Measurements from ENCODE around the gene MXD4.

MXD4 gene

DNA sequence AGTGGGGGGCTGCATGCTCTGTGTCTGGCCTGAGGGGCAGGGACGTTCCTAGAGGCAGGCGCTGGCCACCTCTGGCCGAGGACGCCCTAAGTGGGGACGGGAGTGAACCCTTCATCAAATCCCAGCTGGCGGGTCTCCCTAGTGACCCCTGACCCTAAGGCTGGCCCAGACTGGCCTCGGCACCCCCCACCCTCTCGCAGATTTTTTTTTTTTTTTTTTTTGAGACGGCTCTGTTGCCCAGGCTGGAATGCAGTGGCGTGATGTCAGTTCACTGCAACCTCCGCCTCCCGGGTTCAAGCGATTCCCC, 988 bp upstream of the MXD4 start:
- Mint-ChIP-seq H3K4me3 (peak overlapping the region; percentile 61), H3K9me3 (no peaks in the 10 kb centered on the region), H3K36me3 (no peaks in the 10 kb centered on the region), H3K27ac (peak overlapping the region; percentile 27), H3K27me3 (no peaks in the 10 kb centered on the region), H3K4me1 (peaks cover 4% of the 10 kb centered on the region)

DNA sequence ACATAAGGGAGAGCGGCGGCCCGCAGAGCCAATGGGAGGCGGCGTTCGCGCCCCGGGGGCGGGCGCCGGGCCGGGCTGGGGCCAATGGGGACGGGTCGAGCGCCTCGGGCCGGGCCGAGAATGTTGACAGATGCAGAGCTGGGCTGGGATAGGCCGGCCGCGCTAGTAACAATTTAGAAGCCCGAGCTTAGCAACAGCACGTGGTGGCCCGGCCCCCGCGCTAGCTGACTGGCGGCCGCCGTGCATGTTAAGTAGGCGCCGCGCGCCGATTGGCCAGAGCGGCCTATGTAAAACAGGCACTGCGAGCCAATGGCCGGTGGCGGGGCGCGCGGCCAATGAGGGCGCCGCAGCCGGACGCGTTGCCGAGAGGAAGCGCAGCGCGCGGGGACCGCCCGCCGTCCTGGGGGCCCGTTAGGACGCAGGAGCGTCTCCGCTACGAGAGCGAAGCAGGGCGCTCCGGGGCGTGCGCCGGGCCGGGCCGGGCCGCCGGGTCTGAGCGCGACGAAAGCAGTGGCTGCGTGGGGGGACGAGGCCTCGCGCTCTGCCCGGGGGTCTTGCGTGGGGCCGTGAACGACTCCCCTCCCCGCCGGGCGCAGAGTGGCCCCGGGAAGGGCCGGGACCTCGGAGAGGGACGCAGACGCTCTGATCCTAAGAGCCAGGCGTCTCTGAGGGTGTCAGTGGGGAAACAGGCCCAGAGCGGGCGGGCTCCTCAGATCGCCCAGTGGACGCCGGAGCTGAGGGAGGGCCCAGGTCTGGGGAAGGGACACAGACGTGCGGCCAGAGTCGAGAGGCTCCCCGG, 435 bp upstream of the MXD4 start:
- no peaks in the 10 kb centered on the region for H3K9me3 Mint-ChIP-seq
- no peaks in the 10 kb centered on the region for H3K36me3 Mint-ChIP-seq
- peaks cover 4% of the 10 kb centered on the region for H3K4me1 Mint-ChIP-seq
- H3K4me3 Mint-ChIP-seq = peak overlapping the region; percentile 72
- no peaks in the 10 kb centered on the region for H3K27me3 Mint-ChIP-seq
- H3K27ac Mint-ChIP-seq = peak overlapping the region; percentile 51

DNA sequence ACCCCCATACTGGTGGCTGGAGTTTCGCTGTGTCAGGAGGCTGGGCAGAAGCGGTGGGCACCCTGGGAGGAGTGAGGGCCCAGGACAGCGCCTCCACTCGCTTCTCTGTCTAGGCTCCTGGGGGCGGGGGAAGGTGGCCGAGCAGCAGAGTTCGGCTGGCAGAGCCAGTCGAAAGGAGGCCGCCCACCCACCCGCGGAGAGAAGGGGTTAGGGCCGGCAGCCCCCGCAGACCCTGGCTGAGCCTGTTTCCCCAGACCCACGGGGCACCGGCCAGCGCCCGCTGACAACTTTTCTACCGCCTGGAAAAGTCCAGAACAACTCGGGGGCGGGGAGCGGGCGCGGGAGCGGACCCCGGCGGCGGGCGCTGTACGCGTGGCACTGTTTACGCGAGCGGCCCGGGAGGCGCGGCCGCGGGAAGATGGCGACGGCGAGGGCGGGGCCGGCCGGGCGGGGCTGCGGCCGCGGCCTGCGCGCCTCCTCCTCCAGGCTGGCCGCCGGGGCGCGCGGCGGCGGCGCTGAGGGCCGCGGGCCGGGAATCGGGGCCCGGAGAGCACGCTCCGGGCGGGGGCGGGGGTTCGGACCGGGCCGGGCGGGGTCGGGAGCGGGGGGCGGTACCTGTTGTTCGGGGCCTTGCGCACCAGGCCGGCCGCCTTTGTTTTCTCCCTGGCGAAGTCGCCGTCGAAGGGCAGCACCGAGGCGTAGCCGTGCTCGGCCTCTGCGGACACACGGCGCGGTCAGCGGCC, 628 bp downstream of the MXD4 start:
- Mint-ChIP-seq H3K9me3 (no peaks in the 10 kb centered on the region), H3K36me3 (no peaks in the 10 kb centered on the region), H3K4me3 (peak overlapping the region; percentile 59), H3K4me1 (peaks cover 4% of the 10 kb centered on the region), H3K27me3 (no peaks in the 10 kb centered on the region), H3K27ac (no peak overlapping the region)

DNA sequence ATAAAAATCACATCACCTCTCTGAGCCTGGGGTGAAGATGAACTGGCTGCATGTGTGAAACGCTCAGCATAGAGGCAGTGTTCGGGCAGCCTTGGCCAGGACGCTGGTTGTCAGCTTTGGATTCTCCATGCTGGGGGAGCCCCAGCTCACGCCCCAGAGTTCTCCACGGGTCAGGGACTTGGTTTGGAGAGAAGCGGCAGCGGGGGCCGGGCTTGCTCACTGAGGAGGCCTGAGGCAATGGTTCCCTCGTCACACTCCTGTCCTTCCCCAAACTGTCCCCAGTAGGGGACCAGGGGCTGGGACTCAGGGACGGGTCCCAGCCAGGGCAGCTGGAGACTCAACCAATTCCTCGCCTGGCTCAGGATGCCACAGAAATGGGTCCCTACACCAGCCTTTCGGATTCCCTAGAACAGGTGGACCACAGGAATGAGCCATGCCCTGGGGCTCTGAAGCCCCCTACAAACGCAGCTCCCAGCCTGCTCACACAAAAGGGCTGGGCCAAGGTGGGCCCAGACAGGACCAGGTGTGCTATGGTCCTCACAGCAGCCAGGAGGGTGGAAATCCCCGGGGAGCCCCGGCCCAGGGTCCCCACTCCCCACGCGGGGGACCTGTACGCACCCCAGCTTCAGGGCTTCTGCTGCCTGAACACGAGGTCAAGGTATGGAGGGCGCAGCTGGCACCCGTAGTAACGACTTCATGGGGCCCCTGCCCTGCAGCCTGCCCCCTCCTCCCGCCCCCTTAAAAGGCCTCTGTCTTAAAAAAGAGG, 1.4 kb downstream of the MXD4 start:
- Mint-ChIP-seq H3K4me1 (peaks cover 4% of the 10 kb centered on the region), H3K27me3 (no peaks in the 10 kb centered on the region), H3K4me3 (peak overlapping the region; percentile 59), H3K36me3 (no peaks in the 10 kb centered on the region), H3K9me3 (no peaks in the 10 kb centered on the region), H3K27ac (no peak overlapping the region)

DNA sequence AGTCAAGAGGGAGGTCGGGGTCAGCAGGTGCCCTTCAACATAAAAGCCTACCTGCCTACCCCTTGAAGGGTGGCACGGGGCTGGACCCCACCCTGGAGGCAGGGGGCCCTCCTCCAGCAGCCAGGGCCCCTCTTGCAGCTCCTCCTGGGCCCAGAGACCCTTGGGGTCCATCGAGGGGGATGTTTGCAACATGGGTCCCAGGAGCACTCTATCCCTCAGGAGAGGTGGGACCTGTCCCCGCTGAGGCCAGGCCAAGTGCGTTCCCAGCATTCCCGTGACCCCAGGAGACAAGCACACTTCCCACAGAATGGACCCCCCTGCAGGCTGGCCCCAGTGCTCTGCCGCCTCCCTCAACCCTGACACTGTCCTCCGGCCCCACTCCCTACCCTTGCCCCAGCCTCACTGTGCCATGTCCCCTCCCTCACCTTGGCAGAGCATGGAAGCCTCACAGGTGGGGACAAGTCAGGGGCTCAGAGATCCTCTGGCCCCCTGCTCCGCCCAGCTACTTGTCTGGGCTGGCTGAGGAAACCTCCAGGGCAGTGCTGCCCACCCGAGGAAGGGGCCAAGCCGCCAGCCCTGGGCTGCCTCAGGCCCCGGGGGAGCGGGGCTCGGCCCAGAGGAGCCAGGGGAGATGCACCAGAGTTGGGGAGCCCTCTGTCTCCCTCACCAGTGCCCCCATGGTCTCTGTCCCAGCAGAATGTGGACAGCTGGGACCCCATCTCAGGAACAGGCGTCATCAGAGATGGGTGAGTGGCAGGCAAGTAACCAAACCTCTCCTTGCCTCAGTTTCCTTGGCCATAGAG, 2.2 kb downstream of the MXD4 start:
- no peak overlapping the region for H3K27ac Mint-ChIP-seq
- peaks cover 4% of the 10 kb centered on the region for H3K4me1 Mint-ChIP-seq
- no peaks in the 10 kb centered on the region for H3K36me3 Mint-ChIP-seq
- peak overlapping the region; percentile 44 for H3K4me3 Mint-ChIP-seq
- no peaks in the 10 kb centered on the region for H3K27me3 Mint-ChIP-seq
- H3K9me3 Mint-ChIP-seq = no peaks in the 10 kb centered on the region

DNA sequence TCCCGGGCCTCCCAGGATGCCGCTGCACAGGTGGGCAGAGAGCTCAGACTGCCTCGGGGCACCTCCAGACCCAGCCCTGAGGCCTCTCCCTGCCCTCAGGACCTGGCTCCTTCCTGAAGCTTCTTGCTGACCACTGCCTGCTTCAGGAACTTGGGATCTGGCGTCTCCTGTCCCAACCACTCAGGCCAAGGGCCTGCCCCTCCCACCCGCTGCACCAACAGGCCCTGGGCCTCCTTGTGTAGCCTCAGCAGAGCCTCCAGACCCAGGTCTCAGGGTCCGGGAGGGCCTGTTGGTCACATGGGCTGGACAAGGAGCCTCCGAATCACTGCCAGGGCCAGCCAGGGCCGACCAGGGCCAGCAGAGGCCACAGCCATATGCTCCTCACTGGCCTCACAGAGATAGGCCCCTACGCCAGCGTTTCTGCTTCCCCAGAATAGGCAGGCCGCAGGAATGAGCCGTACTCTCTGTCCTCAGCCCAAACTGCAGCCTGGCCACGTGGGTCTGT, 2.8 kb downstream of the MXD4 start:
- no peak overlapping the region for H3K4me3 Mint-ChIP-seq
- no peaks in the 10 kb centered on the region for H3K36me3 Mint-ChIP-seq
- H3K27ac Mint-ChIP-seq = no peak overlapping the region
- no peaks in the 10 kb centered on the region for H3K27me3 Mint-ChIP-seq
- H3K9me3 Mint-ChIP-seq = no peaks in the 10 kb centered on the region
- H3K4me1 Mint-ChIP-seq = peaks cover 10% of the 10 kb centered on the region

GRCh38 chr4:2258091-2259035, 3.5 kb downstream of the MXD4 start:
- H3K36me3 Mint-ChIP-seq = no peaks in the 10 kb centered on the region
- H3K27ac Mint-ChIP-seq = no peak overlapping the region
- H3K27me3 Mint-ChIP-seq = no peaks in the 10 kb centered on the region
- H3K4me3 Mint-ChIP-seq = no peak overlapping the region
- H3K4me1 Mint-ChIP-seq = peaks cover 10% of the 10 kb centered on the region
- H3K9me3 Mint-ChIP-seq = no peaks in the 10 kb centered on the region

GRCh38 chr4:2257361-2258081, 4.4 kb downstream of the MXD4 start:
- Mint-ChIP-seq H3K27me3 (no peaks in the 10 kb centered on the region), H3K4me3 (no peak overlapping the region), H3K36me3 (no peaks in the 10 kb centered on the region), H3K9me3 (no peaks in the 10 kb centered on the region), H3K27ac (no peak overlapping the region), H3K4me1 (peaks cover 10% of the 10 kb centered on the region)

DNA sequence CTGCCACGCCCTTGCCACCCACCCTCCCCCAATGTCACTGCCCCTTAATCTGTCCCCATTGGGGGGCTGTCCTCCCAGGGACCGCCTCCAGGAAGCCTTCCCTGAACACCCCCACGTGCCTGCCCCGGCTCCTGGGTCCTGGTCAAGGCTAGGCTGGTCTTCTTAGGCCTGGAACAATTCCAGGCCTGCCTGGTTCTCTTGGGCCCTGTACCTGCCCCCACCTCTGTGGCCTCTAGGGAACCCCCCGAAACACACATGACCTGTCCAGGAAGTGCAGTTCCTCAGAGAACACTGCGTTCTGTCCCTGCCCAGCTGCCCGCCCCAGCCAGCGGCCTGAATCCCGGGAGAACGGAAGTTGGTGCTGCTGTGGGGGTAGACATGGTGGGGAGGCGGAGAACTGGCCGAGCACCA, 5.1 kb downstream of the MXD4 start:
- Mint-ChIP-seq H3K4me3 (no peak overlapping the region), H3K27ac (no peak overlapping the region), H3K27me3 (no peaks in the 10 kb centered on the region), H3K4me1 (peaks cover 10% of the 10 kb centered on the region), H3K9me3 (no peaks in the 10 kb centered on the region), H3K36me3 (no peaks in the 10 kb centered on the region)

- Mint-ChIP-seq H3K27me3 (no peaks in the 10 kb centered on the region), H3K27ac (no peak overlapping the region), H3K36me3 (no peaks in the 10 kb centered on the region)
Measured at GRCh38 chr4:2256156-2256731, 5.7 kb downstream of the MXD4 start.

GRCh38 chr4:2255501-2256155, 6.3 kb downstream of the MXD4 start:
- no peaks in the 10 kb centered on the region for H3K27me3 Mint-ChIP-seq
- no peak overlapping the region for H3K4me3 Mint-ChIP-seq
- no peaks in the 10 kb centered on the region for H3K36me3 Mint-ChIP-seq
- H3K4me1 Mint-ChIP-seq = peaks cover 10% of the 10 kb centered on the region
- H3K9me3 Mint-ChIP-seq = no peaks in the 10 kb centered on the region
- no peak overlapping the region for H3K27ac Mint-ChIP-seq

More at GRCh38 chr4:2256156-2256731, 5.7 kb downstream of the MXD4 start:
- Mint-ChIP-seq H3K9me3 (no peaks in the 10 kb centered on the region), H3K4me3 (no peak overlapping the region), H3K4me1 (peaks cover 10% of the 10 kb centered on the region)

DNA sequence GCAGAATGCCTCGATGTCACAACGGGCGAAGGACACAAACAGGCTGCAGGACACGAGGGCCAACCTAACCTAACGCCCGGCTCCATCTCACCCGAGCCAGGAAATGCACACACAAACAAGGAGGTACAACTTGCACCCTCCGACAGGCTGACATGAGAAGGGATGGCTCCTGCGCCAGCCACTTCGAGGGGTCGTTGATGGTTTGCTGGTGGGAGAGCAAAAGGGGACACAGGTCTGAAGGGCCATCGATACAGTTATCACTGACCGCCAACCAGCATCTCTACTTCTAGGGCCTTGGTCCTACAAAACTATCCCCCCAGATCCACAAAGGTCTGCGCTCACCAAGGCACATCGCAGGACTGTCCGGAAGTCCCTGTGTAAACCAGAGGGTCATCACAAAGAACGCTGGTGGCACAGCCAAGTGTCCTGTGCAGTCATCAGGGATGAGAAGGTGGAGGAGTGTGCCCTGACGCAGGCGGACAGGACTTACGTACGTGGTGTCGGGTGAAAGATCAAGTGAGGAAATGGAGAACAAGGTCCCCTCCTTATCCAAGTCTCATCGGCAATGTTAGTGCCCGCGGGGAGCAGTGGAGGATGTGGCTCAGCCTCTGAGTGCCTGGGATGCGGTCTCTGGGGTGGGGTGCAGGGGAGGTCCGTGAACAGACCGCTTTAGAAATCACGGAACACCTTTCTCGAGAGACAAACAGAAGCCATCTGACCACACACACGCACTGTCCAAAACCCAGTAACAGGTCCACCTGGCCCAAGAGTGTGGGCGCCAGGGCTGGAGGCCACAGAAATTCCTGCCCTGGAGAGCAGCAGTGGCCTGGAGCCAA, 7.0 kb downstream of the MXD4 start:
- Mint-ChIP-seq H3K36me3 (no peaks in the 10 kb centered on the region), H3K27me3 (no peaks in the 10 kb centered on the region), H3K27ac (no peak overlapping the region)

More for the DNA sequence above, 7.0 kb downstream of the MXD4 start:
- Mint-ChIP-seq H3K4me1 (peaks cover 6% of the 10 kb centered on the region), H3K9me3 (no peaks in the 10 kb centered on the region), H3K4me3 (no peak overlapping the region)

Measured in activated naive CD4-positive, alpha-beta T cell treated with anti-CD3 and anti-CD28 coated beads, Interleukin-2, amount 50 U/mL, for 24 hours (primary cell).